Endometrium (tissue), 2 donors: ENCODE data around the gene NDST1.

Experiments used
- FAIRE-seq: peaks from 2 replicates; lab custom pipeline; 2012; peaks lifted over from hg19 to GRCh38; lab: Jason Lieb, UNC
- donor health status: control.
- donor health status: control.

Gene NDST1

DNA sequence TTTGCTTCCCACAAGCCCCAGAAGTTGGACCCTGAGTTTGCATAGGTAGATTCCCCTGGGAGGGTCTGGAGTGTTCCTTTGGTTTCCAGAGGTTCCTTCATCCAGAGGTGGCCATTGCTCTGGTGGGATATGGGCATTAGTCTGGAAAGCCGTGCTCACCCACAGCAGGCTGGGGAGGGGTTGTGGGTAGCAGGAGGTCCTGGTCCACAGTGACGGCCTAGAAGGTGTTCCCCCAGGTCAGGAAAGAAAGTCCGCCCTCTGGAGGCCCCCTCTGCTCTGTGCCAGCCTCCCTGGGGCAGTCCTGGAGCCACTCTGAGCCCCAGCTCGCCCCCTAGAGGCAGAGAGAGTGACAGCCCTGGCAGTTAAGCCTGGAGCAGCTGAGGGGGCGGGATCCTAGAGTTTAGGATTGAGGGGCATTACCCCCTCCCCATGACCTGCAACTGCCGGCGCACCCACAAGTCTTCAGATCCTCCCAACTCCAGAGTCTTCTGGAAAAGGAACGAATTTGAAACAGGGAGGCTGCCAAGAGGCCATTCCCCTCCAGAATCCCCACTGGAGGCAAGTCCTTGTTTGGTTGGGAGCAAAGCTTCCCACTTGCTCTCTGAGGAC is 36.8 kb downstream of the NDST1 start:
- FAIRE-seq = no peak

DNA sequence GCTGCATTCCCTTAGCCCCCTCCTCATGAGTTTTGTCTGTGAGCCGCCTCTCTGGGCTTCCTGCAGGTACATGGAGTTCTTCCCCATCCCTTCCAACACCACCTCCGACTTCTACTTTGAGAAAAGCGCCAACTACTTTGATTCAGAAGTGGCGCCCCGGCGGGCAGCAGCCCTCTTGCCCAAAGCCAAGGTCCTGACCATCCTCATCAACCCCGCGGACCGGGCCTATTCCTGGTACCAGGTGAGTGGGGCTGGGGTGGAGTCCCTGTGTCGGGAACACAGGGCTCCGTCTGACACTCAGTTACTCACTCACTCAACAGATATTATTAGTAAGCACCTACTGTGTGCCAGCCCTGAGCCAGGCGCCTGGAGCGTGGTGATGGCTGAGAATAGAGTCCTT is 37.3 kb downstream of the NDST1 start:
- FAIRE-seq = no peak

DNA sequence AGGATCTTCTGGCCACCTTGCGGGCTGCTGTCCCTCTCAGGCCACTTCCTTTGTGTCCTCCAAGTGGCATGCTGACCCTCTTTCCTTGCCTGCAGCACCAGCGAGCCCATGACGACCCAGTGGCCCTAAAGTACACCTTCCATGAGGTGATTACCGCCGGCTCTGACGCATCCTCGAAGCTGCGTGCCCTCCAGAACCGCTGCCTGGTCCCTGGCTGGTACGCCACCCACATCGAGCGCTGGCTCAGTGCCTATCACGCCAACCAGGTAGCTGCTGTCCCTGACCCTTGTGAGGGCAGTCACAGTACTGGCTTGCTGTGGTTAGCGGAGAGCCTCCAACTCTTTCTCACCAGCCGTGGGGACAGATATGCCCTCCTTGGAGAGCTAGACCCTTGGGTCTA is 40.2 kb downstream of the NDST1 start:
- no peak for FAIRE-seq

DNA sequence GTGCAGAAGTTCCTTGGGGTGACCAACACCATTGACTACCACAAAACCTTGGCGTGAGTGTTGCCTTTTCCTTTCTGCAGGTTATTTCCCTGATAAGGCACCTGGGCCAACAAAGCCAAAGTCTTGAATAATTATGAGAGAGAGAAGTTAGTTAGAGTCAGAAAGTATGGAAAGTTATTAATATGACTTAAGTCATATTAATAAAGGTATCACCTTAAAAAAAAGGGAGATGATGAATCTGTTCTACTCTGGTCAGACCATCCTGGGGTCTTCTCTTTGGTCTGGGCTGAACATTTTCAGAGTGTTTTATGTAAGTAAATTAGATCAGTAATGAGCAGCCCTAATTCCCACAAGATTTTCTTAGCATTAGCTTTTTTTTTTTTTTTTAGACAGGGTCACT is 41.8 kb downstream of the NDST1 start:
- FAIRE-seq = no peak

DNA sequence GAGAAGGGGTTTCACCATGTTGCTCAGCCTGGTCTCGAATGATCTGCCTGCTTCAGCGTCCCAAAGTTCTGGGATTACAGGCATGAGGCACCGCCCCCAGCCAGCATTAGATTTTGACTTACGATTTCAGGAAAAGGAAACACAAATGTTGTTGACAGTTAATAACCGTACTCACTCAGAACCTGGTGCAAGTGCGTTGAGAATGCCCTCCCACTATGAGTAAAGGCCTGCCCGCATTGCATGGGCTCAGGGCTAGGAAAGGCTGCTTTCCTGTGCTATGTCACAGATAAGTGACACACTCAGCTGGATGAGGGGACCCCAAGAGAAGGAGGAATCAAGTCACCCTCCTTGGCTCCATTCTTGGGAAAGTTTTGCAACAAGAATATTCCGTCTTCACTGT is 42.4 kb downstream of the NDST1 start:
- FAIRE-seq = no peak

DNA sequence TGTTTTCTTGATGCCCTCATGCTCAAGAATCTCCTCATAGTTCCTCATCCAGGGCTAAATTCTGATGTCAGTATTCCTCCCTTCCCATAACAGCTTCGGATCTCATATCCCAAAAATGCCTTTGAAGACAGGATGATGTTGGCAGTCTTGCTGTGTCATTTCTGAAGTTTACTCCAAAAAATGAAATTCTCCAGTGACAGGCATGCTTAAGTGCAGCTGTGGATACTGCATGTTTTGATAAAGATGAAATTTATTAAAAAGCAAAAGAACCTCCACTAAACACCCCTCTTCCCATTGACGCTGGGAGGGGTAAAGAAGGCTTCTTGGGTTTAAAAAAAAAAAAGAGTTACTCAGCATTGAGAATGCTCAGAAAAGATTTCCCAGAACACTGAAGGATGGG is 43.1 kb downstream of the NDST1 start:
- no peak for FAIRE-seq

DNA sequence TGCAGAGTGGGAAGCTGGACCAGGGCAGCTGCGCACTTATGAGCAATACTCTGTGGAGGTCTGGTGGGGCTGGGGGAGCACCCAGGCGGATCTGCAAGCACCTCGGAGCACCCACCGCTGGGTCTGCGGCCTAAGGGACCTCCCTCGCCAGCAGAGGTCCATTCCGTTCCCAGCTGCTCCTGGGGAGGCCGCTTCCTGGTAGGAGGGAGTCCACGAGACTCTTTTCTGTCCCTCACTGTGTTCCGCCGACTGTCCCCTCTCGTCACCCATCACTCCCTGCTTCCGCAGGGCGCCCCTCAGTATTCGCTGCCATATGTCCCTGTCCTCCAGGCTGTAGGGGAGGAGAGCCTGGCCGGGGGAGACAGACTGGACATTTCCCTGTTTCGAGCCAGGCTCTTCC is 45.5 kb downstream of the NDST1 start:
- FAIRE-seq = no peak

DNA sequence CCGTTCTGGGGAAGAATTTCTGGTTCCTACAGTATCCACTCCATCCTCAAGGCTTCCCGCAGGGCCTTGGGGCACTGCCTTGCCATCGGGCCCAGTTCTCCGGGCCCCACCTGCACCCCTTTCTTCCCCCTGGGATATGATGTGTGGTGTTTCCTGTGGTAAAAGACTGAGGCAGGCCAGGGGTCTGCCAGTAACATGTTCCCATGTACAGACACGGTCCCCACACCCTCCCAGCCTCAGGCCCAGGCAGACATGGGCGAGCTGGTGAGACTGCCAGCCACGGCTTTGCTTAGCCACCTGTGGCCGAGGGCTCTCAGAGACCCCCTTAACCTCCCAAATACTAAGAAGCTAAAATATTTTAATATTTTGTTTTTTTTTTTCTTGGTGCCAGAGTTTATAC is 46.0 kb downstream of the NDST1 start:
- no peak for FAIRE-seq

DNA sequence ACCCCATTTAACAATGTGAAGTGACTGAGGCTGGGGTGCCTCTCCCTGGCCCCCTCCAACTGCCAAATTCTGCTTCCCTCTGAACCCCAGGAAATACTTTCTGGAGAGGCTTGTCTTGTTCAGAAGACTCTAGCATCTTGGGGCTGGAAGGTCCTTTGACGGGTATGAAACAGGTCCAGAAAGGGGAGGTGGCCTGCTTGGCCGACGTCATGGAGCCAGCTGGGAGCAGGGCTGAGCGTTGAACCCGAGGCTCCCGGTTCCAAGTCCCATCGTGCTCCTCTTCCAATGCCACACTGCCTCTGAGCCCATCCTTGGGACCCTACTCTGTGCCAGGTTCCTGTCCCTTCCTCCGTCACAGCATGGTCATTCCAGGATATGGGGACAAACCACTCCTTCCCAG is 46.9 kb downstream of the NDST1 start:
- no peak for FAIRE-seq

DNA sequence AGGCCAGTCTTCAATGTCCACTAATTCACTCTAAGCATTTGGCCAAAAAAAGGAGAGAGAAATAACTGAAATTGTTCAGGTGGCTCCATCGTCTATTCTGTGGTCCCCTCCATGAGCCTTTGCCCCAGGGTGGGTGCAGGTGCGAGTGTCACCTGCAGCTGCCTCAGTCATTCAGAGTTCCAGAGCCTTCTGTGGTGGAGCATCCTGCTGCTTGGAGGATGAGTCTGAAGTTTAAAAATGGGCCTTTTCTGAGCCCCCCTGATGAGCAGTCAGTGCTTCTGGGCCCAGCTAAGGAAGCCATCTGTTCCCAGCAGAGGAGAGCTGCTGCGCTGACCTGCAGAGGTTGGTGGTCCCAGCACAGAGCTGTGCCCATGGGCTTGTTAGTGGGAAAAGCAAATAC is 48.2 kb downstream of the NDST1 start:
- no peak for FAIRE-seq

DNA sequence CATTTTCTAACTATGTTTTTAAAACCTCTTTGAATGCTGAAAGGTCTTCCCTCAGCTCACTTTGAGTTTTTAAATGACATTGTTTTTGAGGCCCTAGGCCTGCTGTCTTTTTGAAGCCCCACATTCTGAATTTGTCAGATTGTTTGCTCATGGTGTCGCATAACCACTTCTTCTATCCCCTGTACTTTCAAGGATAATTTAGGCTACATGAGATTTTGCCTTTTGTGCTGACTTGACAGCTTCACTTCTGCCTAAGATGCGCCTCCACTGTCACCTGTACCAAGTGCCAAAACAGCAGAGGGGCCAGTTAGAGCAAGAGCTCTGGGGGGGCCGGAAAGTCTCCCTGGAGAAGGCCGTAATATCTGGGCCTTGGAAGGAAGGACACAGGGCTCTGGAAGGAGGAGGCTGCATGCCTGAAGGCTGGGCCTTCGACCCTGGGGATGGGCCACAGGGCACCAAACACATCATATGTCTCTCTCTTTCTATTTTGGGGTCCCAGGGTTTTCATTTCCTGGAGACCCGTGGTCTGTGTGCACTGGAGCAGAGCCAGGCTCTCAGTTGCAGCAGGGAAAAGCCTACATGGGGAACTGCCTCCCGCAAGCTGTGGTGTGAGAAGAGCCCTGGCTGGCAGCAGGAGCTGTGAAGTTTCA is 49.1 kb downstream of the NDST1 start:
- no peak for FAIRE-seq

DNA sequence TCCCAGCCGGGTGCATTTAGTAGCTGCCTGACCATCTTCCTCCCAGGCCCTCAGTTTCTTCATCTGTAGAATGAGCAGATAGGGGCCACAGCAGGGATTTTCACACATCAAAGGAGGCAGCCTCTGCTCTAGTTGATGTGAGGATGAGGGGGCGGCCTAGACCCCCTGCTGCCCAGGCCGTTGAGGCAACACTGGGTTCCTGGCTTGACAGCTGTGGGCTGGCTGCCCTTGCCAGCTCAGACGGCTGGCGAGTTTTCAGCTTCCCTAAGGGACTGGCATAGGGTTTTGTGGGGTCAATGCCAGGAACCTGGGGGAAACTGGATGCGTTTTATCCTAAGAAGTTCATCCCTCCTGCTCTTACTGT is 49.6 kb downstream of the NDST1 start:
- no peak for FAIRE-seq

DNA sequence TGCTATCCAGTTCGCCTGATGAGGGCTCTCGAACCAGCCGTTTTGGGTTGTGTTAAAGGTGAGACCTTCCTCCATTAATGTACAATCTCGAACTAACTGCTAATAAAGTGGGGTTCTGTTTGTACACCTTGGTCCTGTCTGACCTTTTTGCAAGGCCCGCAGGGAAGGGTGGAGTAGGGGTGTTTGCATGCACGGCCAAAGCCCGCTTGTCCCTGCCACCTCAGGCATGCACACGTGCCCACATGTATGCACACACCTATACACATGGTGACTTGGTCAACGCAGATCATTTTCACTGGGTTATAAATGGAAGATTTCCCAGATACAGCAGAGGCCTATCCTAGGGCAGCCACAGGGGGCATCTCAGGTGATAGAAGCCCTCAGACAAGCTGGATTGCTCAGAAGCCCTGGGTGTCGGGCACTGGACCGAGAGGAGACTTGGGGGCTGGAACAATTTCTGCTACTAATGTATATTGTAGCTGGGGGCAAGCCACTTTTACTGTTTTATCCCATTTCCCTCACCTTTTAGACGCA is 50.2 kb downstream of the NDST1 start:
- FAIRE-seq = no peak

DNA sequence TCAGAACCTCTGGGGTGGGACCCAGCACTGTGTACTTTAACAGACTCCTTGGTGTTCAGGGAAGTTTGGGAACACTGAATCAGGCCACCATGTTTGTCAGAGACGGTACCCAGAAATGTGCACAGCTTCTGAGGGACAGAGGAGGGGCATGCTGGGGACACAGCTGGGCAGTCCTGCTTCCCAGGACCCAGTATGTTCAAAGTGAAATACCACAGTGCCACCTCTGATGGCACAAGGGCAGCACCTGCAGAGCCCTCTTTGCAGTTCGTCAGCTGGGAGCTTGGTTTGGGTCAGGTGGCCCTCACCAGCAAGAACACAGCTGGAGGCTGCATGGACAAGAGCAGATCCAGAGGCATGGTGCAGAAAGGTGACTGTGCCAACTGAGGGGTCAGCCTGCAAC is 51.2 kb downstream of the NDST1 start:
- FAIRE-seq = no peak

DNA sequence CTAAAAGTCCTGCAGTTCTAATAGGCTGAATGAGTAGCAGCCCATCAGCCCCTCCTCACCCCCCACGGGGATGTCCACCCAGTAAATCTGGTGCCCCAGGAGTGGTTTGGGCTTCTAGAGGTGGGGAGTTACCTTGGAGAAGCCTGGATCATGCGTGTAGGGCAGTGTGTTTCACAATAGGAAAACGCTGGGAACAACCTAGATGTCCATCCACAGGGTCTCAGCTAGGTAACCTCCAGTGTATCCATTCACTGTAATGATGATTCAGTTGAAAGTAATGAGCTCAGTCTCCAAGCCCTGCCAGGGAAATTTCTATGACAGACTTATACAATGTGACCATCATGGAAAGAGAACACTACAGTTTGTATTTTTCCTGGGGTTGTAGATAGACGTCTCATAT is 51.8 kb downstream of the NDST1 start:
- no peak for FAIRE-seq

DNA sequence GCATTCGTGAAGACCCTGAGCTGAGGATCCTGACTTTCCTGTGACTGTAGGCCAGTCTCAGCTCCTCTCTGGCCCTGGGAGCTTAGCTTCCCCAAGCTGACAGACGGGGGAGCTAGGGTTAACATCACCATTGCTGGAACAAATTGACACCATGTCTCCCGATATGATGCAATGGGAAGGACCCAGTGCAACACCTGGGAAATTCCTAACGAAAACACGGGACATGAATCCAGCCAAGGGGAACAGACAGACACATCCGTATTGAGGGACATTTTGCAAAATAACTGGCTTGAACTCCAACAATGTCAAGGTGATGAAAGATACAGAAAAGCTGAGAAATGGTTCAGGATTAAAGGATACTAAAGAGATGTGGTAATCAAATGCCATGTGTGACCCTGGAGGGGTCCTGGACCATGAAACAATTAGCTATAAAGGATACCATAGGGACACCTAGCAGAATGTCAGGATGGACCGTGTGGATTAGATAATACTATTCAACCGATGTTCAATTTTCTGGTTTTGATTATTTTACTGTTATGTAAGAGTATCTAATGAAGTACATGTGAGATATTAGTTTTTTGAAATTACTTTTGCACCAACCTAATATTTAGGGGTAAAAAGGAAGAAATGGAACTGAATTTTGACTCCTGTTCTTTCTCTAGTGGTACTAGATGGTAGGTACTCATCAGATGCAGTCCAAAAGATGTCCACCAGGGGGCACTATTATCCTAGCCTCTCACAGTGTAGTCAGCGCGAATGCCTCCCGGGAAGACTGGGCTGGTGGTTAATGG is 52.7 kb downstream of the NDST1 start:
- FAIRE-seq = peak; percentile 93

DNA sequence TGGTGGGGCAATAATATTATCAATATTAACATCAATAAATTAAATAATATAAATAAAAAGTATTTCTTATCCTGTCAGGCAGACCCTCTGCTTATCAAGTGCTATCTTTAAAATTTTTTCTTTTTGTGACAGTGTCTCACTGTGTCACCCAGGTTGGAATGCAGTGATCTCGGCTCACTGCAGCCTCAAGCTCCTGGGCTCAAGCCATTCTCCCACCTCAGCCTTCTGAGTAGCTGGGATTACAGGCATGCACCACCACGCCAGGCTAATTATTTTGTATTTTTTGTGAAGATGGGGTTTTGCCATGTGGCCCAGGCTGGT is 53.2 kb downstream of the NDST1 start:
- FAIRE-seq = no peak

DNA sequence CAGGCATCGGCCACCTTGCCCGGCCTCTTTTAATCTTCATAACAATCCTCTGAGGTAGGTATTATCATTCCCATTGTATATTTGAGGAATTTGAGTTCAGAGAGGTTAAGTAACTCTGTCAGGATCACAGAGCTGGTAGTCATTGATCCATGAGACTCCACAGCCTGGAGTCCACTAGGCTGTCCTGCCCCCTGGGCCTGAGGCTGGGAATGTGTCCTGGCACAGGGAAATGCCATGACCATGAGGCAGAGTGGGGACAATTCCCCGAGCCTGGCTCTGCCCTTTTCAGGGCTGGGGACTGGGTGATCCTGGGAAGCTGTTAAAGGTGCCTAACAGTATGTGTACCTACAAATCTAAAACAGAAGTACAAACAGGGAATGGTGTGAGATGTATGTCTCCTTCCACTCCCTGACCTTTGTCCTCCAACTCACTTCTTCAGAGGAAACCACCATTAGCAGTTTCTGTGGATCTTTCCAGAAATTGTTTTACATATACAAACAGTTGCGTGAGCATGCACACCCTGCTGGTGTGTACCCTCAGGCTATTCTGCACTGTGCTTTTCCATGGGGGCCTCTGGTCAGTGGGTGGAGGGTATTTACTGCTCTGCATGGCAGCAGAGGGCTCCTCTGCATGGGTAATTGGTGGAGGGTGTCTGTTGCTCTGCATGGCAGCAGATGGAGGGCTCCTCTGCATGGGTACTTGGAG is 53.8 kb downstream of the NDST1 start:
- no peak for FAIRE-seq

DNA sequence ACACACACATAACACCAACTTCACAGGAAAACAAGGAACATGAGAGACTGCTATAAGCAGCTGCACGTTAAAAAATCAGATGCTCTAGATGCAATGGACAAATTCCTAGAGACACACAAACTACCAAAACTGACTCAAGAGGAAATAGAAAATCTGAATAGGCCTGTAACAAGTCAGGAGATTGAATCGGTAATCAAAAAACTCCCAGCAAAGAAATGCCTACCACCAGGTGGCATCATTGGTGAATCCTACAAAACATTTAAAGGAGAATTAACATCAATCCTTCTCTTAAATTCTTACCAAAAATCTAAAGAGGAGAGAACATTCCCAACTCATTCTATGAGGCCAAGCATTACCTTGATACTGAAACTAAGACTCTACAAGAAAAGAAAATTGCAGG is 54.9 kb downstream of the NDST1 start:
- FAIRE-seq = no peak

DNA sequence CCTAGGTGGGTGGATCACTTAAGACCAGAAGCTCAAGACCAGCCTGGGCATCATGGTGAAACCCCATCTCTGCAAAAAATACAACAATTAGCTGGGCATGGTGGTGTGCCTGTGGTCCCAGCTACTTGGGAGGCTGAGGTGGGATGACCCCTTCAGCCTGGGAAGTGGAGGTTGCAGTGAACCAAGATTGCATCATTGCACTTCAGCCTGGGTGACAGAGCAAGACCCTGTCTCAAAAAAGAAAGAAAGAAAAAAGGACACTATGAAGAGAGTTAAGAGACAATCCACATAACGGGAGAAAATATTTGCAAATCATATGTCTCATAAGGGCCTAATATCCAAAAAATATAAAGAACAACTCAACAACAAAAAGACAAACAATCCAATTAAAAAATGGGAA is 57.9 kb downstream of the NDST1 start:
- FAIRE-seq = no peak

DNA sequence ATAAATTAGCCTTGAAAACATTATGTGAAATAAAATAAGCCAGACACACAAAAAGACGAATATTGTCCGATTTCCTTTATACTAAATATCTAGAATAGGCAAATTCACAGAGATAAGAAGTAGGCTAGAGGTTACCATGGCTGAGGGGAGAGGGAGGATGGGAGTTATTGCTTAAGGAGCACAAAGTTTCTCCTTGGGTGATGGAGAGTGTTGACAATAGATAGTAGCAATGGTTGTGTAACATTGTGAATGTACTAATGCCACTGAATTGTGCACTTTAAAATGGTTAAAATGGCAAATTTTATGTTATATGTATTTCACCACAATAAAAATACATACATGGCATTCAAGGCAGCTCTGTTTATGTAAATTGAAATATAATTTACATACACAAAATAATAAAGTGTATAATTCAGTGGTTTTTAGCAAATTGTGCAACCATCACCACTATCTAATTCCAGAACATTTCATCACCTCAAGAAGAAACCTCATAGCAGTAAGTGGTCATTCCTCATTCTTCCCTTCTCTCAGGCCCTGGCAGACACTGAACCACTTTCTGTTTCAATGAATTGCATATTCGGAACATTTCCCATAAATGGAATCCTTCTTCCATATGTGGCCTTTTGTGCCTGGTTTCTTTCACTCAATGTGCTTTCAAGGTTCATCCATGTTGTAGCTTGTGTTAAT is 59.2 kb downstream of the NDST1 start:
- no peak for FAIRE-seq

DNA sequence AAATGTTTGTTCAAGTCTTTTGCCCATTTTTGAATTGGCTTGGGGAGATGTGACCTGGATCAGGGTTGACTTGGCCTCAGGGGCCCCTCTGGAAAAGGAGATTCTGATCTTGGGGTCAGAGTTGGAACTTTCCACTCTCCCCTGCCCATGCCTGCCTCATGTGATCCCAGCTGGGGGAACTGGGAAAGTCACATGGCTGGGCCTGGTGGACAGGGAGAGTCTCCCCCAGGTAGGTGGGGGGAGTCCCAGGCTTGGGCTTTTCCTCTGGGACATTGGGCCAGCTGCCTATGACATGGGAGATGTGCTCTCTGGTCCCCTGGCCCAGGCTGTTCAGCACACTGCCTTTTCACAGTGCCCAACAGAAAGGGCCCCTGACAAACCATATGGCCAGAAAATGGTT is 60.7 kb downstream of the NDST1 start:
- no peak for FAIRE-seq
